Gastrocnemius medialis (tissue), 4 donors: Measurements from ENCODE around the gene MMP14. TPM values are rescaled to one million over a fixed set of nuclear protein-coding genes. Genes with fewer than 3 reads are reported as not detected.

Experiments used
- ATAC-seq, 2 donors: fragments of 150-250 bp; one replicate each; pipeline ENCODE4 v1.9.1; 2016
- DNase-seq, 2 donors: peaks; one replicate each; pipeline ENCODE4 v3.0.0-alpha.2; 2019
- H3K27ac ChIP-seq, 4 donors: fragments of 200-600 bp; sonication (generic); 1 replicate in 1 of 4; 2 replicates in 3 of 4; pipeline ENCODE4 v1.5.1; 2016 to 2018; ENCODE audit warnings: mild to moderate bottlenecking in 2 of 4, moderate library complexity in 1 of 4
- H3K27me3 ChIP-seq, 3 donors: fragments of 200-600 bp; sonication (generic) in 2 of 3; 1 replicate in 1 of 3; 2 replicates in 2 of 3; pipeline versions ENCODE4 v1.5.1 to v1.6.0; 2016 to 2019; ENCODE audit warnings: mild to moderate bottlenecking in 1 of 3, moderate library complexity in 1 of 3
- H3K36me3 ChIP-seq, 2 donors: fragments of 200-600 bp; sonication (generic) in 1 of 2; one replicate each; pipeline ENCODE4 v1.5.1; 2017 to 2018
- H3K4me1 ChIP-seq, 2 donors: fragments of 200-600 bp; sonication (generic) in 1 of 2; one replicate each; pipeline ENCODE4 v1.5.1; 2016 to 2017; ENCODE audit warnings: mild to moderate bottlenecking in 2 of 2
- H3K4me3 ChIP-seq, 4 donors: fragments of 200-600 bp; sonication (generic) in 3 of 4; 1 replicate in 1 of 4; 2 replicates in 3 of 4; pipeline ENCODE4 v1.5.1; 2016 to 2019; ENCODE audit warnings: mild to moderate bottlenecking in 2 of 4
- H3K9me3 ChIP-seq, 3 donors: fragments of 200-600 bp; sonication (generic) in 2 of 3; 1 replicate in 1 of 3; 2 replicates in 2 of 3; pipeline ENCODE4 v1.5.1; 2016 to 2019
- CTCF ChIP-seq, 5 experiments: fragments of 450-650 bp in 3 of 5; fragments of 200-600 bp in 2 of 5; sonication (generic) in 2 of 5; IDR thresholded peaks in 4 of 5; conservative IDR thresholded peaks in 1 of 5; 1 replicate in 4 of 5; 2 replicates in 1 of 5; pipeline ENCODE4 v1.5.1; 2016 to 2019; ENCODE audit warnings: antibody characterized with exemption in 5 of 5, mild to moderate bottlenecking in 3 of 5, moderate library complexity in 3 of 5
- POLR2A ChIP-seq, 2 donors: fragments of 450-650 bp; IDR thresholded peaks; one replicate each; pipeline ENCODE4 v1.6.1; 2017; ENCODE audit warnings: antibody characterized with exemption in 2 of 2, mild to moderate bottlenecking in 2 of 2, moderate library complexity in 2 of 2
- in situ Hi-C, 4 donors: fragments of 200-750 bp; cut with MboI; loops; one replicate each; pipeline versions ENCODE4 v1.15.0 to v1.8.0; 2017; ENCODE audit warnings: low sequenced_read_pairs in 4 of 4
- intact Hi-C: fragments of 100-400 bp; cut with DNase I; formaldehyde crosslinking; loops from one replicate; pipeline ENCODE4 v1.15.1; 2023; ENCODE audit warnings: low total_unique reads
- total RNA-seq, 4 donors: library from RNA; depleted of rRNA; stranded (reverse); fragments of >200 nt; gene quantifications; one replicate each; pipeline versions ENCODE4 v1.1.0 to v1.2.3, GENCODE V29; 2016

The MMP14 gene
- total RNA-seq, 4 donors from 2014 or later = 14.9 to 29.7 (median 20.8) TPM

GRCh38 chr14:22798528-22798927, 37.9 kb upstream of the MMP14 start:
- Histone ChIP-seq H3K9me3 (no peaks in the 10 kb centered on the region), H3K27me3 (no peaks in the 10 kb centered on the region), H3K27ac (no peak overlapping the region), H3K36me3 (no peaks in the 10 kb centered on the region), H3K4me1 (no peaks in the 10 kb centered on the region), H3K4me3 (no peak overlapping the region)
- no peak for TF ChIP-seq POLR2A (IDR thresholded peaks at IDR 0.05)
- TF ChIP-seq CTCF (IDR thresholded peaks at IDR 0.05 in 4 of 5, conservative IDR thresholded peaks at IDR 0.05 in 1 of 5) = no peak
- intact Hi-C loops = no loop called here
- no peak for ATAC-seq
- in situ Hi-C loops = no loop called here
- DNase-seq = no peak

- no peak overlapping the region for H3K4me3 ChIP-seq
- ATAC-seq (no peak), DNase-seq (no peak)
- no peaks in the 10 kb centered on the region for H3K27me3 ChIP-seq
- TF ChIP-seq POLR2A (IDR thresholded peaks at IDR 0.05) (no peak), CTCF (IDR thresholded peaks at IDR 0.05 in 4 of 5, conservative IDR thresholded peaks at IDR 0.05 in 1 of 5) (no peak)
- no peaks in the 10 kb centered on the region for H3K9me3 ChIP-seq
- in situ Hi-C loops (no loop called here), intact Hi-C loops (no loop called here)
- H3K4me1 ChIP-seq = no peaks in the 10 kb centered on the region
- no peak overlapping the region for H3K27ac ChIP-seq
- no peaks in the 10 kb centered on the region for H3K36me3 ChIP-seq
Observed at GRCh38 chr14:22800346-22800745, 36.0 kb upstream of the MMP14 start.

- in situ Hi-C loops = no loop called here
Observed at GRCh38 chr14:22801716-22802115, 34.7 kb upstream of the MMP14 start.

GRCh38 chr14:22802860-22803686, 33.3 kb upstream of the MMP14 start:
- intact Hi-C loops = no loop called here

More at GRCh38 chr14:22801716-22802115, 34.7 kb upstream of the MMP14 start:
- TF ChIP-seq CTCF (IDR thresholded peaks at IDR 0.05 in 4 of 5, conservative IDR thresholded peaks at IDR 0.05 in 1 of 5) (no peak), POLR2A (IDR thresholded peaks at IDR 0.05) (no peak)
- H3K9me3 ChIP-seq = no peaks in the 10 kb centered on the region
- H3K27ac ChIP-seq = no peak overlapping the region
- no peaks in the 10 kb centered on the region for H3K4me1 ChIP-seq
- no peak for ATAC-seq
- H3K4me3 ChIP-seq = no peak overlapping the region
- no peak for DNase-seq
- intact Hi-C loops = no loop called here
- H3K36me3 ChIP-seq = no peaks in the 10 kb centered on the region
- H3K27me3 ChIP-seq = no peaks in the 10 kb centered on the region

More at GRCh38 chr14:22802860-22803686, 33.3 kb upstream of the MMP14 start:
- no peaks in the 10 kb centered on the region for H3K4me1 ChIP-seq
- H3K4me3 ChIP-seq = no peak overlapping the region
- no peaks in the 10 kb centered on the region for H3K9me3 ChIP-seq
- H3K27me3 ChIP-seq = no peaks in the 10 kb centered on the region
- in situ Hi-C loops = no loop called here
- TF ChIP-seq CTCF (IDR thresholded peaks at IDR 0.05 in 4 of 5, conservative IDR thresholded peaks at IDR 0.05 in 1 of 5) = no peak
- TF ChIP-seq POLR2A (IDR thresholded peaks at IDR 0.05) = no peak
- DNase-seq (no peak), ATAC-seq (no peak)
- no peaks in the 10 kb centered on the region for H3K36me3 ChIP-seq
- H3K27ac ChIP-seq = no peak overlapping the region
